H1 (cell line): ENCODE data around the gene LHFPL2. TPM values are rescaled to one million over a fixed set of nuclear protein-coding genes. Genes with fewer than 3 reads are reported as not detected.

Experiments used
- CTCF ChIA-PET: fragments of 300-600 bp; sonication (Branson Sonifier 250); formaldehyde crosslinking; loops from one replicate; lab custom pipeline; 2021; ENCODE audit not compliant: partially characterized antibody; lab: Charles Lee
- POLR2A ChIA-PET: fragments of 300-600 bp; sonication (Branson Sonifier 250); formaldehyde crosslinking; loops from one replicate; lab custom pipeline; 2021; ENCODE audit warnings: inconsistent platforms; ENCODE audit not compliant: partially characterized antibody; lab: Charles Lee
- DNase-seq, 2 experiments: peaks; one replicate each; pipeline versions ENCODE4 v3.0.0 to v3.0.0-alpha.2; 2010 to 2022; ENCODE audit warnings: low spot score in 2 of 2, low read depth in 1 of 2, mixed read lengths in 1 of 2
- FAIRE-seq: peaks from 2 replicates; lab custom pipeline; 2011; peaks lifted over from hg19 to GRCh38; lab: Jason Lieb, UNC
- H2AFZ ChIP-seq: 2 replicates; pipeline ENCODE4 v1.8.1; 2012; ENCODE audit warnings: low read length, inconsistent platforms
- H2AK5ac ChIP-seq: 2 replicates; pipeline ENCODE4 v1.6.1; 2013; ENCODE audit warnings: low read depth, low read length
- H2BK120ac ChIP-seq: replicated peaks from 2 replicates; pipeline ENCODE3; 2013; ENCODE audit warnings: low read depth, low read length, inconsistent platforms
- H2BK12ac ChIP-seq: 2 replicates; pipeline ENCODE4 v1.6.1; 2013; ENCODE audit warnings: low read depth, low read length
- H2BK15ac ChIP-seq: 2 replicates; pipeline ENCODE4 v1.6.1; 2013; ENCODE audit warnings: low read length
- H2BK20ac ChIP-seq: 2 replicates; pipeline ENCODE4 v1.6.1; 2013; ENCODE audit warnings: low read length
- H2BK5ac ChIP-seq: 2 replicates; pipeline ENCODE4 v1.6.1; 2013; ENCODE audit warnings: low read depth, low read length
- H3K14ac ChIP-seq: 2 replicates; pipeline ENCODE4 v1.6.1; 2013; ENCODE audit warnings: inconsistent platforms; ENCODE audit not compliant: insufficient read length
- H3K18ac ChIP-seq: 2 replicates; pipeline ENCODE4 v1.6.1; 2013; ENCODE audit warnings: low read length; ENCODE audit errors: extremely low read depth
- H3K23ac ChIP-seq: 2 replicates; pipeline ENCODE4 v1.6.1; 2013; ENCODE audit warnings: inconsistent platforms; ENCODE audit not compliant: insufficient read length
- H3K23me2 ChIP-seq: 2 replicates; pipeline ENCODE4 v1.6.1; 2013; ENCODE audit warnings: low read depth, low read length
- H3K27ac ChIP-seq: 2 replicates; pipeline ENCODE4 v1.6.1; 2011; ENCODE audit warnings: low read depth, low read length, inconsistent platforms
- H3K27me3 ChIP-seq, 4 experiments: replicated peaks in 1 of 4; 1 replicate in 1 of 4; 2 replicates in 3 of 4; pipeline versions ENCODE4 v1.6.1 to v1.8.1; 2011 to 2013; ENCODE audit warnings: low read length in 3 of 4, mild to moderate bottlenecking in 3 of 4, inconsistent platforms in 2 of 4, mixed read lengths in 2 of 4, moderate library complexity in 1 of 4; ENCODE audit not compliant: control insufficient read depth in 3 of 4, insufficient read depth in 3 of 4; ENCODE audit errors: extremely low read depth in 1 of 4
- H3K36me3 ChIP-seq, 4 experiments: 2 replicates each; pipeline versions ENCODE4 v1.6.1 to v1.8.1; 2011 to 2013; ENCODE audit warnings: mild to moderate bottlenecking in 4 of 4, low read length in 3 of 4, moderate library complexity in 2 of 4, control low read depth in 1 of 4, inconsistent platforms in 1 of 4; ENCODE audit not compliant: insufficient read depth in 4 of 4, control insufficient read depth in 2 of 4
- H3K4ac ChIP-seq: replicated peaks from 2 replicates; pipeline ENCODE3; 2013; ENCODE audit warnings: low read length, low read depth, mixed read lengths, inconsistent platforms; ENCODE audit not compliant: insufficient read length
- H3K4me1 ChIP-seq, 4 experiments: replicated peaks in 1 of 4; 1 replicate in 1 of 4; 2 replicates in 3 of 4; pipeline versions ENCODE4 v1.6.1 to v1.8.1; 2011 to 2013; ENCODE audit warnings: low read length in 3 of 4, inconsistent platforms in 2 of 4, mixed read lengths in 1 of 4; ENCODE audit not compliant: insufficient read depth in 4 of 4, control insufficient read depth in 3 of 4
- H3K4me2 ChIP-seq, 2 experiments: 2 replicates each; pipeline versions ENCODE4 v1.6.1 to v1.8.1; 2011 to 2013; ENCODE audit warnings: low read depth in 2 of 2, low read length in 2 of 2, control low read depth in 1 of 2, inconsistent platforms in 1 of 2, mild to moderate bottlenecking in 1 of 2; ENCODE audit not compliant: insufficient read depth in 1 of 2
- H3K4me3 ChIP-seq, 4 experiments: fragments of 200-600, 300-600 bp in 1 of 4; sonication (generic), shearing (Covaris generic), sonication (Bioruptor Twin) in 1 of 4; 2 replicates each; pipeline versions ENCODE4 v1.5.1 to v1.8.1; 2011 to 2016; ENCODE audit warnings: low read length in 4 of 4, low read depth in 3 of 4, control low read depth in 2 of 4, inconsistent platforms in 2 of 4, mild to moderate bottlenecking in 2 of 4, mixed read lengths in 1 of 4, moderate library complexity in 1 of 4; ENCODE audit not compliant: insufficient read depth in 2 of 4; ENCODE audit errors: extremely low read depth in 1 of 4
- H3K56ac ChIP-seq: replicated peaks from 2 replicates; pipeline ENCODE3; 2013; ENCODE audit warnings: low read depth, mild to moderate bottlenecking, mixed read lengths, low read length, inconsistent platforms; ENCODE audit not compliant: insufficient read length
- H3K79me1 ChIP-seq: 2 replicates; pipeline ENCODE4 v1.6.1; 2013; ENCODE audit warnings: low read depth, low read length, control low read depth
- H3K79me2 ChIP-seq, 2 experiments: 2 replicates each; pipeline versions ENCODE4 v1.6.1 to v1.8.1; 2012 to 2013; ENCODE audit warnings: low read length in 2 of 2, mild to moderate bottlenecking in 2 of 2, inconsistent platforms in 1 of 2; ENCODE audit not compliant: insufficient read depth in 2 of 2, control insufficient read depth in 1 of 2
- H3K9ac ChIP-seq, 4 experiments: replicated peaks in 1 of 4; 1 replicate in 1 of 4; 2 replicates in 3 of 4; pipeline versions ENCODE4 v1.6.1 to v1.8.1; 2011 to 2013; ENCODE audit warnings: low read depth in 3 of 4, low read length in 3 of 4, control low read depth in 2 of 4, mild to moderate bottlenecking in 2 of 4, moderate library complexity in 2 of 4, inconsistent platforms in 1 of 4; ENCODE audit errors: extremely low read depth in 1 of 4
- H3K9me3 ChIP-seq, 2 experiments: 2 replicates each; pipeline versions ENCODE4 v1.6.1 to v1.8.1; 2012 to 2013; ENCODE audit warnings: mild to moderate bottlenecking in 2 of 2, moderate library complexity in 2 of 2, control low read depth in 1 of 2, inconsistent platforms in 1 of 2, low read depth in 1 of 2, low read length in 1 of 2, mixed read lengths in 1 of 2; ENCODE audit not compliant: insufficient read depth in 2 of 2
- H4K20me1 ChIP-seq, 2 experiments: replicated peaks in 1 of 2; 2 replicates each; pipeline versions ENCODE3 to v1.8.1; 2011 to 2013; ENCODE audit warnings: inconsistent platforms in 2 of 2, low read length in 2 of 2, mild to moderate bottlenecking in 1 of 2; ENCODE audit not compliant: insufficient read depth in 2 of 2, control insufficient read depth in 1 of 2
- H4K5ac ChIP-seq: 2 replicates; pipeline ENCODE4 v1.6.1; 2013; ENCODE audit warnings: low read length, low read depth, mixed read lengths, inconsistent platforms; ENCODE audit not compliant: insufficient read length
- H4K8ac ChIP-seq: 2 replicates; pipeline ENCODE4 v1.8.0; 2013; ENCODE audit warnings: mild to moderate bottlenecking, moderate library complexity, low read length, inconsistent platforms; ENCODE audit not compliant: insufficient read depth; ENCODE audit errors: extremely low read depth
- H4K91ac ChIP-seq: replicated peaks from 2 replicates; pipeline ENCODE3; 2013; ENCODE audit warnings: low read length, mixed read lengths, inconsistent platforms; ENCODE audit not compliant: insufficient read length
- RFX5 ChIP-seq: IDR thresholded peaks from 2 replicates; pipeline ENCODE4 v1.6.1; 2011; ENCODE audit warnings: low read depth, low read length, improper control_type of control experiment, borderline replicate concordance
- SP4 ChIP-seq: IDR thresholded peaks from 2 replicates; pipeline ENCODE4 v1.6.1; 2012; ENCODE audit warnings: low read length, inconsistent platforms
- WGBS, 2 experiments: shearing (Covaris generic) in 1 of 2; methylation state at CpG; one replicate each; pipeline versions ENCODE4 v1.1.6 to v1.1.7; 2013 to 2015; ENCODE audit warnings: low lambda C conversion rate in 2 of 2, mixed read lengths in 2 of 2, inconsistent platforms in 1 of 2, low coverage in 1 of 2, missing lambda C conversion rate in 1 of 2; ENCODE audit not compliant: insufficient replicate concordance in 2 of 2, insufficient coverage in 1 of 2, insufficient read length in 1 of 2; ENCODE audit errors: extremely low coverage in 1 of 2, missing lambda C conversion rate in 1 of 2; 5-methylcytosine and 5-hydroxymethylcytosine counted together
- polyA plus RNA-seq, 7 experiments: library from polyadenylated mRNA; depleted of rRNA in 3 of 7; stranded (reverse) in 5 of 7; unstranded in 2 of 7; fragments of >200 nt in 5 of 7; fragments of 200-250 nt in 2 of 7; gene quantifications; 1 replicate in 5 of 7; 2 replicates in 1 of 7; 4 replicates in 1 of 7; pipeline versions ENCODE4 v1.2.1 to v1.2.3, GENCODE V29; 2011 to 2013; ENCODE audit warnings: missing spikeins in 2 of 7, mixed read lengths in 2 of 7
- total RNA-seq: library from RNA; stranded (reverse); fragmentation: NEBNext Ultra II Directional; extraction: Animal tissue kit (Norgen Biotek cat#: 25700); gene quantifications from 2 replicates; pipeline ENCODE4 v1.2.1, GENCODE V29; 2021
- TF ChIP-seq, protein P1 (sequence below): IDR thresholded peaks from 2 replicates; pipeline ENCODE4 v1.6.1; 2011; ENCODE audit warnings: low read length, improper control_type of control experiment
- TF ChIP-seq, protein P2 (sequence below): IDR thresholded peaks from 2 replicates; pipeline ENCODE4 v1.6.1; 2012; ENCODE audit warnings: inconsistent platforms

The LHFPL2 gene
- total and polyA plus RNA-seq, 2 of the 8 experiments (the other 6 are each of a cell fraction or from before 2014, with no cell fraction given), result 9.6 to 43.0 TPM

DNA sequence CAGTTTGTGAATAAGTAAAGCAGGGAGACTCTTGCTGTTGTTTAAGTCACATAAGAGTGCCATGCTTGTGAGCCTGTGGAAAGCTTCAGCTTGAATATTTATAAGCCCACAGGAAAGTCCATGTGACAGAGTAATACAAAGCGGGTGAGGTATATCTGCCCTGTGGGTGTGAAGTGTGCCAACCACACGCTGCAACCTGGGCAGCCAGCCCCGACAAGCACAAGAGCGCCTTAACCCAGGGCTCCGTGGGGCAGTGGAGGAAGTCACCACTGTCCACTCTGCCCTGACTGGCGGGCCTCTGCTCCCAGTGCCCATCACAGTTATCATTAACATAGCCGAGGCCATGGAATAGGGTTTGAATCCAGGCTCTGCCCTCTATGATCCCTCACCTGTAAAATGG lies 155.9 kb downstream of the LHFPL2 start:
- Histone ChIP-seq H3K27ac (no peak overlapping the region), H3K18ac (no peak overlapping the region), H3K4me1 (peaks cover 10 to 21% (median 13%) of the 10 kb centered on the region in 4 experiments)

More for the DNA sequence above, 155.9 kb downstream of the LHFPL2 start:
- no peak for DNase-seq
- no peak overlapping the region for H3K4me3 ChIP-seq
- no peak overlapping the region for H3K23ac ChIP-seq
- H3K9me3 ChIP-seq, result no peaks in the 10 kb centered on the region
- no peaks in the 10 kb centered on the region; the same call in 1 of the 2 replicates for H3K23me2 ChIP-seq
- H2BK120ac ChIP-seq, result no peak overlapping the region
- ChIA-PET CTCF (interaction anchor here (0.5 to 3.6 kb wide), 4 partner anchors 26 to 300 kb away, joined by 3 to 10 read pairs (median 5); no protein-coding TSS in a partner anchor), POLR2A (no interaction called here)
- 90% methylated on average over 7 of the region's 7 CpGs; no CpG with 5 or more reads in 1 of the 2 experiments for WGBS, 2 experiments
- H3K79me1 ChIP-seq, result peaks cover 9% of the 10 kb centered on the region
- H4K91ac ChIP-seq, result no peak overlapping the region
- no peak overlapping the region for H2AFZ ChIP-seq
- H4K5ac ChIP-seq, result no peak overlapping the region
- H3K14ac ChIP-seq, result no peak overlapping the region
- H3K4me2 ChIP-seq, result no peak overlapping the region
- peaks cover 4 to 30% of the 10 kb centered on the region in 2 experiments; a peak in 3 of 4 replicates for H3K79me2 ChIP-seq
- H4K20me1 ChIP-seq, result peaks cover 1 to 7% of the 10 kb centered on the region in 2 experiments
- no peak overlapping the region for H3K56ac ChIP-seq
- no peak for FAIRE-seq
- peak overlapping the region; percentile 29 for H4K8ac ChIP-seq
- H3K36me3 ChIP-seq, result peaks cover 0 to 12% (median 0%) of the 10 kb centered on the region in 4 experiments; a peak in 3 of 8 replicates
- H3K27me3 ChIP-seq, result no peaks in the 10 kb centered on the region
- H2AK5ac ChIP-seq, result no peak overlapping the region
- H2BK5ac ChIP-seq, result no peak overlapping the region
- no peak overlapping the region for H2BK15ac ChIP-seq
- H2BK12ac ChIP-seq, result no peak overlapping the region
- no peak for TF ChIP-seq RFX5
- TF ChIP-seq SP4, result no peak
- TF ChIP-seq, protein P1, sequence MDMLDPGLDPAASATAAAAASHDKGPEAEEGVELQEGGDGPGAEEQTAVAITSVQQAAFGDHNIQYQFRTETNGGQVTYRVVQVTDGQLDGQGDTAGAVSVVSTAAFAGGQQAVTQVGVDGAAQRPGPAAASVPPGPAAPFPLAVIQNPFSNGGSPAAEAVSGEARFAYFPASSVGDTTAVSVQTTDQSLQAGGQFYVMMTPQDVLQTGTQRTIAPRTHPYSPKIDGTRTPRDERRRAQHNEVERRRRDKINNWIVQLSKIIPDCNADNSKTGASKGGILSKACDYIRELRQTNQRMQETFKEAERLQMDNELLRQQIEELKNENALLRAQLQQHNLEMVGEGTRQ, result no peak
- TF ChIP-seq, protein P2, sequence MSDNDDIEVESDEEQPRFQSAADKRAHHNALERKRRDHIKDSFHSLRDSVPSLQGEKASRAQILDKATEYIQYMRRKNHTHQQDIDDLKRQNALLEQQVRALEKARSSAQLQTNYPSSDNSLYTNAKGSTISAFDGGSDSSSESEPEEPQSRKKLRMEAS, result no peak
- TF ChIP-seq, all 59 proteins: peak for 0
- Histone ChIP-seq H3K9ac (no peak overlapping the region), H2BK20ac (no peak overlapping the region), H3K4ac (no peak overlapping the region)
